Fibroblast of upper back skin (primary cell): Measurements from ENCODE around the gene SLC50A1.

Experiments used
- DNase-seq: peaks from one replicate; pipeline ENCODE4 v3.0.0-alpha.2; 2013

The SLC50A1 gene

DNA sequence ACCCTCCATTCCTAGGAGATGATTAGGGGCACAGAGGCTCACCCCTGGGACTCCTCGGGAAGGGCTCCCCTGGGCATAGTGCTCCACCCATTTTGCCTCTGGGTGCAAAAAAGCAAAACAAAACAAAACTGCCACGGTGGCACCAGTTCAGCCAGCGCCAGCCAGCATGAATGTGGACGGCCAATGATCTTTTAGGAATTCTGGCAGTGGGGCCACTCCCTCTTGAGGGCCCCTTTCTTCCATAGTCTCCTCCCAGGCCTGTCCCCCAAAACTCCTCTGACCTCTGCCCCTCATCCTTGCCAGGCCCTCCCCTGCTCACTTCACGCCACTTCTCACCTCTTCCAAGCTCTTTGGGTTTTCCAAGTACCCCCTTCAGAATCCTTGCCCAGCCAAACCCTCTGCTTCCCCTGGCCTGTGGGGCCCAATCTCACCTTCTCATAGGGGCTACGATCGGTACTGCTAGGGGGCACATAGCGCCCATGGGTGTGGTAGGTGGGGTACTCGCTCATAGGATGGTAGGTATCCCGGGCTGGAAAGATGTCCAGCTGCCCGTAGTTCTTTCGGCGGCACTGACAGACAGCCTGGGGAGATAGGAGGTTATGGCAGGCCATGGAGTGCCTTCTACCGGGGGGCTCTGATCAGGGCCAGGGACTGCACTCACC is 51.3 kb downstream of the SLC50A1 start:
- DNase-seq: no peak

DNA sequence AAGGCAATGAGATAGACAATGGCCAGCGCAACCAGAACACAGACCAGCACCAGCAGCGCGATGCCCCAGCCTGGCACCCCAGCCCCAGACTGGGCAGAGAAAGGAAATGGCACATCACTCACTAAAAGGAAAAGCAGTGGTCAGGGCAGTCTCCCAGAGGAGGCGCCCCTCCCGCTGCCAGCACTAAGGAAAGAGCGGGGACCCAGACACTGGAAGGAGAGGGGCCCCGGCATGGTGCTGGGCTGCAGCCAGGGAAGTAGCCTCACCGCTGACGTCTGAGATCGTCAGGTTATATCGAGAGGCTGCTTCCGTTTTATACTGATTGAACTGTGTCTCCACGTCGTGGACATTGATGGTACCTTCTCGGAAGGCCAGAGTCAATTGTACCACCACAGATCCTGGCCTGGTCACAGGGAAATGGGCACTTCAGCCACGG is 51.8 kb downstream of the SLC50A1 start:
- DNase-seq: no peak

DNA sequence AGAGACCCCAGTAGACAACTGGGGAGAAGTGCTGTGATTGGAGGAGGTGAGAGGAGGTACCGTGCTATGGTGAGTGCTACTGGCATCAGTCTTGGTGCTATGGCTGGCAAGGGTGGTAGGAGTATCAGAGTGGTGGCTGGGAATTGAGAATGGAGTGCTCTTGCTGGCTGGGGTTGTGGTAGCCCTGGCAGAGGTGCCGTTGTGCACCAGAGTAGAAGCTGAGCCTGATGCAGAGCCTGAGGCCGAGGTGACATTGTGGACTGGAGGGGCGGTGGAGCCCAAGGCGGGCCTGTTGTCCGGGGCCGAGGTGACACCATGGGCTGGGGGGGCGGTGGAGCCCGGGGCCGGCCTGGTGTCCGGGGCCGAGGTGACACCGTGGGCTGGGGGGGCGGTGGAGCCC is 52.6 kb downstream of the SLC50A1 start:
- no peak for DNase-seq
